Right lobe of liver (tissue), 6 donors: ENCODE data around the gene ILF3. TPM values are rescaled to one million over a fixed set of nuclear protein-coding genes. Genes with fewer than 3 reads are reported as not detected.

ENCODE experiments used
- ATAC-seq, 4 donors: fragments of 200-7000 bp; cut with Tn5 transposase; one replicate each; pipeline ENCODE4 v1.9.1; 2020; ENCODE audit warnings: mild to moderate bottlenecking in 4 of 4, moderate library complexity in 4 of 4
- DNase-seq, 3 donors: peaks; one replicate each; pipeline ENCODE4 v3.0.0-alpha.2; 2020
- H3K27ac ChIP-seq, 3 donors: fragments of 200-600 bp; one replicate each; pipeline ENCODE4 v1.8.0; 2022
- H3K27me3 ChIP-seq, 2 donors: fragments of 200-600 bp; one replicate each; pipeline ENCODE4 v1.8.0; 2022
- H3K36me3 ChIP-seq, 4 donors: fragments of 200-600 bp; sonication (generic) in 1 of 4; one replicate each; pipeline versions ENCODE4 v1.5.1 to v1.8.0; 2017 to 2022; ENCODE audit warnings: control low read depth in 1 of 4
- H3K4me1 ChIP-seq, 4 donors: fragments of 200-600 bp; sonication (generic) in 1 of 4; one replicate each; pipeline versions ENCODE4 v1.5.1 to v1.8.0; 2017 to 2022; ENCODE audit warnings: control low read depth in 1 of 4
- H3K4me3 ChIP-seq, 3 donors: fragments of 200-600 bp; one replicate each; pipeline ENCODE4 v1.8.0; 2022
- H3K9me3 ChIP-seq, 4 donors: fragments of 200-600 bp; sonication (generic) in 1 of 4; one replicate each; pipeline versions ENCODE4 v1.5.1 to v1.8.0; 2017 to 2022; ENCODE audit warnings: control low read depth in 1 of 4
- CTCF ChIP-seq, 4 donors: fragments of 200-600 bp in 3 of 4; fragments of 450-650 bp in 1 of 4; IDR thresholded peaks; one replicate each; pipeline versions ENCODE4 v1.5.1 to v1.8.0; 2016 to 2022; ENCODE audit warnings: antibody characterized with exemption in 4 of 4, mild to moderate bottlenecking in 2 of 4
- POLR2A ChIP-seq: fragments of 450-650 bp; IDR thresholded peaks from one replicate; pipeline ENCODE4 v1.6.1; 2017; ENCODE audit warnings: antibody characterized with exemption, mild to moderate bottlenecking
- WGBS: methylation state at CpG from one replicate; pipeline ENCODE4 v1.1.6; 2018; ENCODE audit warnings: low coverage, low lambda C conversion rate; ENCODE audit not compliant: insufficient coverage; ENCODE audit errors: missing lambda C conversion rate; 5-methylcytosine and 5-hydroxymethylcytosine counted together
- intact Hi-C, 2 donors: fragments of 100-400 bp; cut with DNase I; formaldehyde crosslinking; loops; one replicate each; pipeline versions ENCODE4 v1.11.2 to v1.14.1; 2022
- total RNA-seq, 6 experiments: library from RNA; depleted of rRNA in 2 of 6; stranded (reverse); fragments of >200 nt in 2 of 6; fragmentation: NEBNext Ultra II Directional in 3 of 6; extraction: Animal tissue kit (Norgen Biotek cat#: 25700) in 3 of 6; gene quantifications; one replicate each; pipeline versions ENCODE4 v1.1.0 to v1.2.4, GENCODE V29; 2016 to 2023
- donor health status: DM: no; HTN: yes; CAD: no.
- donor health status: DM: no; HTN: no; CAD: no.
- donor health status: DM: no; HTN: no; CAD: no.
- donor health status: DM: no; HTN: yes; CAD: no.
- donor health status: DM: no; HTN: yes; CAD: no.

ILF3 gene
- total RNA-seq, 6 experiments from 2014 or later: 40.0 to 82.3 (median 54.8) TPM

- Histone ChIP-seq H3K4me3 (no peak overlapping the region), H3K9me3 (no peaks in the 10 kb centered on the region), H3K4me1 (peaks cover 0 to 6% (median 3%) of the 10 kb centered on the region in 4 donors), H3K27ac (no peak overlapping the region), H3K36me3 (peaks cover 0 to 31% (median 4%) of the 10 kb centered on the region in 4 donors), H3K27me3 (no peaks in the 10 kb centered on the region)
- intact Hi-C loops: no loop called here
- WGBS: 74% methylated on average over 3 of the region's 5 CpGs
- ATAC-seq: no peak
- no peak for DNase-seq
- TF ChIP-seq POLR2A (no peak), CTCF (IDR thresholded peaks at IDR 0.05) (no peak)
These were observed 38.6 kb downstream of the ILF3 start for GRCh38 chr19:10692673-10693264.

GRCh38 chr19:10694706-10695307, 40.7 kb downstream of the ILF3 start:
- 41% methylated on average over 11 of the region's 16 CpGs for WGBS
- no peak overlapping the region for H3K27ac ChIP-seq
- no peak overlapping the region for H3K4me3 ChIP-seq
- H3K36me3 ChIP-seq: peaks cover 0 to 16% (median 0%) of the 10 kb centered on the region in 4 donors
- intact Hi-C loops: loop anchor here in 1 of 2 donors (5.0 kb wide), 1 partner anchor 113 kb away; no protein-coding TSS in a partner anchor
- H3K4me1 ChIP-seq: peaks cover 0 to 6% (median 3%) of the 10 kb centered on the region in 4 donors
- H3K27me3 ChIP-seq: no peaks in the 10 kb centered on the region
- DNase-seq (no peak), ATAC-seq (no peak)
- no peaks in the 10 kb centered on the region for H3K9me3 ChIP-seq
- TF ChIP-seq CTCF (IDR thresholded peaks at IDR 0.05): no peak
- TF ChIP-seq POLR2A: no peak

GRCh38 chr19:10695401-10696398, 41.6 kb downstream of the ILF3 start:
- intact Hi-C loops: loop anchor here in 1 of 2 donors (5.0 kb wide), 1 partner anchor 113 kb away; no protein-coding TSS in a partner anchor

More at GRCh38 chr19:10695401-10696398, 41.6 kb downstream of the ILF3 start:
- peak; percentile 98 to 100 (median 99) for ATAC-seq
- H3K27ac ChIP-seq: no peak overlapping the region
- H3K4me1 ChIP-seq: peaks cover 0 to 6% (median 3%) of the 10 kb centered on the region in 4 donors
- peaks cover 0 to 7% (median 0%) of the 10 kb centered on the region in 4 donors for H3K36me3 ChIP-seq
- H3K4me3 ChIP-seq: peak overlapping the region in 2 of 3 donors; percentile 6 to 11
- no peaks in the 10 kb centered on the region for H3K27me3 ChIP-seq
- no peaks in the 10 kb centered on the region for H3K9me3 ChIP-seq
- WGBS: 10% methylated on average over 32 of the region's 59 CpGs
- peak; percentile 95 to 96 (median 95) for DNase-seq
- TF ChIP-seq POLR2A: no peak
- no peak for TF ChIP-seq CTCF (IDR thresholded peaks at IDR 0.05)
